A673 (cell line): ENCODE data around the gene ADK.

Source experiments
- EZH2 ChIP-seq: fragments of 200-600 bp; sonication (generic); IDR thresholded peaks from 2 replicates; pipeline ENCODE4 v1.6.1; 2017; ENCODE audit warnings: borderline replicate concordance, low read depth, mild to moderate bottlenecking, mixed read lengths, antibody characterized with exemption, low read length; ENCODE audit not compliant: poor library complexity, severe bottlenecking
- TF ChIP-seq, protein P1 (sequence below): fragments of 300-800, 200-600 bp; sonication (generic); conservative IDR thresholded peaks from 2 replicates; pipeline ENCODE4 v1.5.1; 2017; ENCODE audit warnings: low read depth, mild to moderate bottlenecking, antibody characterized with exemption, low read length, moderate library complexity, mixed read lengths

- TF ChIP-seq, protein P1, sequence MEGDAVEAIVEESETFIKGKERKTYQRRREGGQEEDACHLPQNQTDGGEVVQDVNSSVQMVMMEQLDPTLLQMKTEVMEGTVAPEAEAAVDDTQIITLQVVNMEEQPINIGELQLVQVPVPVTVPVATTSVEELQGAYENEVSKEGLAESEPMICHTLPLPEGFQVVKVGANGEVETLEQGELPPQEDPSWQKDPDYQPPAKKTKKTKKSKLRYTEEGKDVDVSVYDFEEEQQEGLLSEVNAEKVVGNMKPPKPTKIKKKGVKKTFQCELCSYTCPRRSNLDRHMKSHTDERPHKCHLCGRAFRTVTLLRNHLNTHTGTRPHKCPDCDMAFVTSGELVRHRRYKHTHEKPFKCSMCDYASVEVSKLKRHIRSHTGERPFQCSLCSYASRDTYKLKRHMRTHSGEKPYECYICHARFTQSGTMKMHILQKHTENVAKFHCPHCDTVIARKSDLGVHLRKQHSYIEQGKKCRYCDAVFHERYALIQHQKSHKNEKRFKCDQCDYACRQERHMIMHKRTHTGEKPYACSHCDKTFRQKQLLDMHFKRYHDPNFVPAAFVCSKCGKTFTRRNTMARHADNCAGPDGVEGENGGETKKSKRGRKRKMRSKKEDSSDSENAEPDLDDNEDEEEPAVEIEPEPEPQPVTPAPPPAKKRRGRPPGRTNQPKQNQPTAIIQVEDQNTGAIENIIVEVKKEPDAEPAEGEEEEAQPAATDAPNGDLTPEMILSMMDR, result no peak
- TF ChIP-seq EZH2, result no peak
Observed at GRCh38 chr10:74322141-74322540, 171.1 kb downstream of the ADK start.
